ENCODE results near the gene LRWD1. TPM values are rescaled to one million over a fixed set of nuclear protein-coding genes. Genes with fewer than 3 reads are reported as not detected.
"Not testable (repeated sequence)": the region's sequence is repeated elsewhere in the genome, so short reads cannot be mapped to it uniquely, and the experiment has no call there.

Gene LRWD1
- total and polyA plus RNA-seq, 2 experiments from 2014 or later: 16.0 to 17.8 TPM

DNA sequence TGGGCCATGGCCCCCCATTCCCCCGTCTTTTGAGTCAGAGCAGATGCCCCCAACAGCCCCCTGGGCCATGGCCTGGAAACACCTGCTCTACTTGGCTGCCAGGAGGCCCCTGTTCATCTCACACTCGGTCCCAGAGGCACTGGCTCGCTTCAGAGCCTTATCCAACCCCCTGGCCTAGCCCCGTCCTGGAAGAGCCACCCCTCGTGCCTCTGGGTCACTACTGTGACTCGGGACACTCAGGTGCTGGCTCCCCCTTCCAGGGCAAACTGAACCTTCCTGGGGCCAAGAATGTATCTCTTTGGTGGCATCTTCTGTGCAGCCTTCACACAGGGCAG is 7.0 kb downstream of the LRWD1 start:
- H3K9me3 ChIP-seq (ENCODE audit: low read depth): no peaks in the 10 kb centered on the region
- no peaks in the 10 kb centered on the region for H3K36me3 ChIP-seq (replicated peaks; ENCODE audit: insufficient read depth, low read depth)
- H3K4me3 ChIP-seq: no peak overlapping the region
- H4K20me1 ChIP-seq (ENCODE audit: insufficient read depth, poor library complexity, severe bottlenecking): no peaks in the 10 kb centered on the region
- no peaks in the 10 kb centered on the region for H3K79me2 ChIP-seq
- no peak overlapping the region for H2AFZ ChIP-seq
- H3K4me2 ChIP-seq: no peak overlapping the region
- H3K4me1 ChIP-seq (ENCODE audit: insufficient read depth): no peaks in the 10 kb centered on the region
- no peak for DNase-seq (ENCODE audit: low spot score)
- no peaks in the 10 kb centered on the region for H3K27me3 ChIP-seq
- no peaks in the 10 kb centered on the region for H3K9me2 ChIP-seq (replicated peaks; ENCODE audit: insufficient read depth)
- WGBS (ENCODE audit: low lambda C conversion rate, missing lambda C conversion rate): 94% methylated on average over 4 of the region's 6 CpGs
- TF ChIP-seq, protein P1, sequence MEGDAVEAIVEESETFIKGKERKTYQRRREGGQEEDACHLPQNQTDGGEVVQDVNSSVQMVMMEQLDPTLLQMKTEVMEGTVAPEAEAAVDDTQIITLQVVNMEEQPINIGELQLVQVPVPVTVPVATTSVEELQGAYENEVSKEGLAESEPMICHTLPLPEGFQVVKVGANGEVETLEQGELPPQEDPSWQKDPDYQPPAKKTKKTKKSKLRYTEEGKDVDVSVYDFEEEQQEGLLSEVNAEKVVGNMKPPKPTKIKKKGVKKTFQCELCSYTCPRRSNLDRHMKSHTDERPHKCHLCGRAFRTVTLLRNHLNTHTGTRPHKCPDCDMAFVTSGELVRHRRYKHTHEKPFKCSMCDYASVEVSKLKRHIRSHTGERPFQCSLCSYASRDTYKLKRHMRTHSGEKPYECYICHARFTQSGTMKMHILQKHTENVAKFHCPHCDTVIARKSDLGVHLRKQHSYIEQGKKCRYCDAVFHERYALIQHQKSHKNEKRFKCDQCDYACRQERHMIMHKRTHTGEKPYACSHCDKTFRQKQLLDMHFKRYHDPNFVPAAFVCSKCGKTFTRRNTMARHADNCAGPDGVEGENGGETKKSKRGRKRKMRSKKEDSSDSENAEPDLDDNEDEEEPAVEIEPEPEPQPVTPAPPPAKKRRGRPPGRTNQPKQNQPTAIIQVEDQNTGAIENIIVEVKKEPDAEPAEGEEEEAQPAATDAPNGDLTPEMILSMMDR (IDR thresholded peaks at IDR 0.05; ENCODE audit: poor library complexity): no peak
- TF ChIP-seq EZH2phosphoT487 (IDR thresholded peaks at IDR 0.05; ENCODE audit: low read depth, severe bottlenecking, unreplicated experiment) (no peak), EZH2 (IDR thresholded peaks at IDR 0.05; ENCODE audit: borderline replicate concordance) (no peak)
- no peak overlapping the region for H3K27ac ChIP-seq

DNA sequence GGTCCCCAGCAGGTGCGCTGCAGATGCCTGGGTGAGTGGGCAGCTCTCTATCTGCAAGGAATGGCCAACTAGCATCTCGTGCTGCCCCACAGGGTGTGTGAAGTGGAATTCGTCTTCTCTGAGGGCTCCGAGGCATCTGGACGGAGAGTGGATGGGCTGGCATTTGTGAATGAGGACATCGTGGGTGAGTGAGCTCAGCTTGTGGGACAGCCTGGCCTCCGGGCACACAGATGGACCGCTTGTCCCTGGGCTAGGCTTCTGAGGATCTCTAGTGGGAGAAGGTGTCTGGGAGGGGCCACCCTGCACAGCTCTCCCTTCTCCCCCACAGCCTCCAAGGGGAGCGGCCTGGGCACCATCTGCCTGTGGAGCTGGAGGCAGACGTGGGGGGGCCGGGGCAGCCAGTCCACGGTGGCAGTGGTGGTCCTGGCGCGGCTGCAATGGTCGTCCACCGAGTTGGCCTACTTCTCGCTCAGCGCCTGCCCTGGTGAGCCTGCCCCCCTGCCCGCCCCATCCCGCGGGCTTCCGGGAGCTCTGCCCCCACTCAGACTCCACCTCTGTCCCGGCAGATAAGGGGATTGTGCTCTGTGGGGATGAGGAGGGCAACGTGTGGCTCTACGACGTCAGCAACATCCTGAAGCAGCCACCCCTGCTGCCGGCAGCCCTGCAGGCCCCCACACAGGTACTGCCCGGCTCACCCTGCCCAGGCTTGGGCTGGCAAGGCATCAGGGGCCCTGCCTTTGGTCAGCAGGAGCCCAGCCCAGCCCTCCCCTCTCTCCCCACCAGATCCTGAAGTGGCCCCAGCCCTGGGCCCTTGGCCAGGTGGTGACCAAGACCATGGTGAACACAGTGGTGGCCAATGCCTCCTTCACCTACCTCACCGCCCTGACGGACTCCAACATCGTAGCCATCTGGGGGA is 7.6 kb downstream of the LRWD1 start:
- no peaks in the 10 kb centered on the region for H3K4me1 ChIP-seq (ENCODE audit: insufficient read depth)
- no peaks in the 10 kb centered on the region for H3K79me2 ChIP-seq
- H3K9me3 ChIP-seq (ENCODE audit: low read depth): no peaks in the 10 kb centered on the region
- no peak overlapping the region for H2AFZ ChIP-seq
- H3K4me3 ChIP-seq: no peak overlapping the region
- TF ChIP-seq, protein P1 (IDR thresholded peaks at IDR 0.05; ENCODE audit: poor library complexity): no peak
- no peak for TF ChIP-seq EZH2phosphoT487 (IDR thresholded peaks at IDR 0.05; ENCODE audit: low read depth, severe bottlenecking, unreplicated experiment)
- TF ChIP-seq EZH2 (IDR thresholded peaks at IDR 0.05; ENCODE audit: borderline replicate concordance): no peak
- H3K27me3 ChIP-seq: no peaks in the 10 kb centered on the region
- H3K4me2 ChIP-seq: no peak overlapping the region
- no peaks in the 10 kb centered on the region for H3K36me3 ChIP-seq (replicated peaks; ENCODE audit: insufficient read depth, low read depth)
- DNase-seq (ENCODE audit: low spot score): no peak
- 89% methylated on average over 26 of the region's 31 CpGs for WGBS (ENCODE audit: low lambda C conversion rate, missing lambda C conversion rate)
- H3K27ac ChIP-seq: no peak overlapping the region
- no peaks in the 10 kb centered on the region for H4K20me1 ChIP-seq (ENCODE audit: insufficient read depth, poor library complexity, severe bottlenecking)
- no peaks in the 10 kb centered on the region for H3K9me2 ChIP-seq (replicated peaks; ENCODE audit: insufficient read depth)

DNA sequence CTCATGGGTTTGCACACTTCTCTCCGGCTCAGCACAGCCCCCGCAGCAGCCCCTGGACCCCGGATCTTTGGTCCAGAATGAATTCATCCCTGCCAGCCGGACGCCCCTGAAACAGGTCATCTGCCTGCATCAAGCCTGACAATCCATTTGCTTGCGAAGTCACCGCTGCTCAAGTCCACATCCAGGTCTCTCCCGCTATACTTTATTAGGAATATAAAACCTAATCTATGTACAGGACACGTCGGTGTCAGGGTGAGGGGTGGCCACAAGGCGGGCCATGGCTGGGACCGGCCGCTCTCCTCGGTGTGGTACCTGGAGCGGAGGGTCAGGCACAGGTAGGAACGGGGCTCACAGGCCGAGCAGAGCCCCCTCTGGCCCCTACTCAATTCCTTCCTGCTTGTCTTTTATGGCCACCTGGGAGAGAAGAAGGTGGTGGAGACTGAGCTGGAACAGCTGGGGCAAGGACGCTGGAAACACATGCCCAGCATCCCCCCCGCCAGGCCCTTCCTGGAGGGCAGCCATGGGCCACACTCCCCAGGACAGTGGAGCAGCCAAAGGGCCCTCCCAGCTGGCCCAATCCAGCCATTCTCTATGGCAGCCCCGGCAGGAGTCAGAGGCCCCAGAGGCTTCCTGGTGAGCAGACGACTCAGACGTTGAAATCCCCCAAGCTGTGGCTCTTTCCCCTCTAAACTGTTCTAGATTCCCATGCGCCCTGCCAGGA is 8.6 kb downstream of the LRWD1 start:
- Histone ChIP-seq H3K4me1 (ENCODE audit: insufficient read depth) (no peaks in the 10 kb centered on the region), H3K4me3 (no peak overlapping the region), H3K36me3 (replicated peaks; ENCODE audit: insufficient read depth, low read depth) (no peaks in the 10 kb centered on the region), H4K20me1 (ENCODE audit: insufficient read depth, poor library complexity, severe bottlenecking) (no peaks in the 10 kb centered on the region), H2AFZ (no peak overlapping the region), H3K9me2 (replicated peaks; ENCODE audit: insufficient read depth) (no peaks in the 10 kb centered on the region), H3K4me2 (no peak overlapping the region), H3K27ac (no peak overlapping the region), H3K79me2 (no peaks in the 10 kb centered on the region), H3K27me3 (no peaks in the 10 kb centered on the region), H3K9me3 (ENCODE audit: low read depth) (no peaks in the 10 kb centered on the region)
- TF ChIP-seq EZH2phosphoT487 (IDR thresholded peaks at IDR 0.05; ENCODE audit: low read depth, severe bottlenecking, unreplicated experiment) (no peak), EZH2 (IDR thresholded peaks at IDR 0.05; ENCODE audit: borderline replicate concordance) (no peak)
- TF ChIP-seq, protein P1 (IDR thresholded peaks at IDR 0.05; ENCODE audit: poor library complexity): no peak
- DNase-seq (ENCODE audit: low spot score): peak; percentile 6
- WGBS (ENCODE audit: low lambda C conversion rate, missing lambda C conversion rate): 94% methylated on average over 23 of the region's 23 CpGs

DNA sequence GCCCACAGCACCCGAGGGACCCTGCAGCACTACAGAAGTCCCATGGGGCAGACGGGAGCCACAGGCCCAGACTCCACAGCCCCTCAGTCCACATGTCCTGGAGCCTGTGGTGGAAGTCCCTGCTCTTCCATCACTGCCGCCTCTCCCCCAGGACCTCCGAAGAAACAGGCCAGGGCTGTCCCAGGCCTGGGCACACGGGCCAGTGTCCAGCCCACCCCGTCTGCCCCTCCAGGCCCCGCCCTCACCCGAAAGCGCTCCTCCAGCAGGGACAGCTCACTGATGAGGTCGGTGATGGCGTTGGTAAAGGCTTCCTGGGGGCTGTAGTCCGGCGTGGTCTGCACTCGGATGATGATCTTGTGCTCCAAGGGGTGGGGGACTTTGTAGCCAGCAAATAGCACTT is 9.3 kb downstream of the LRWD1 start:
- H4K20me1 ChIP-seq (ENCODE audit: insufficient read depth, poor library complexity, severe bottlenecking); H3K36me3 ChIP-seq (replicated peaks; ENCODE audit: insufficient read depth, low read depth); H3K79me2 ChIP-seq; H3K4me3 ChIP-seq; H2AFZ ChIP-seq; DNase-seq (ENCODE audit: low spot score); H3K4me2 ChIP-seq; H3K4me1 ChIP-seq (ENCODE audit: insufficient read depth); H3K9me3 ChIP-seq (ENCODE audit: low read depth); H3K9me2 ChIP-seq (replicated peaks; ENCODE audit: insufficient read depth); H3K27me3 ChIP-seq; H3K27ac ChIP-seq: not testable (repeated sequence)
- WGBS (ENCODE audit: low lambda C conversion rate, missing lambda C conversion rate): 100% methylated on average over 6 of the region's 14 CpGs

DNA sequence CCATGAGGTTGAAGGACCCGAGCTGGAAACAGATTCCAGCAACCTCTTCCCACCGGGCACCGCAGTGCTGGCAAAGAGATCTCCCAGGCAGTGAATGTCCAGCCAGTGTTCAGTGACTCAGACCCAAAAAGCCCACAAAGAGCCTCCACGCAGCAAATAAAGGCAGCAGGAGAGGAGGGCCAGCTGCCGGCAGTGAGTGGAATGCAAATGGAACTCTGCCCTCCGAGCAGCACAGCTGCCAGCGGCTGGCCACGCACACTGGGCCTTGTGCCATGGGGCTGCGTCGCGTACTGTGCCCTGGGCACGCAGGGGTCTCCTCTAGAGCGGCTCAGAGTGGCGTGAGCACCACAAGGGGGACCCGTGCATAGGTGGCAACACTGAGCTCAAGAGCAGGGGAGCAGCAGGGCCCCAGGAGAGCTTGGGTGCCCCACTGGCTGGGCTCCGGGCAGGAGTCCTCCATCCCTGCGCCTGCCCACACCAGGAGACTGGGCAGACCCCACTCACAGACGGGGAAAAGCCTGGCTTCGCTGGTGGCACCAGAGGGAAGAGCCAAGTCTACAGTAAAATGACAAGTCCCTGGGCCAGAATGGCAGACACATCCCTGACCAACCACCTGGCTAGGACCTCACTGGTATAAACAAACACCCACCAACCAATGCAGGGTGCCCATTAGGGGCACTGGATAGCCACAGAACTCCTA is 10.1 kb downstream of the LRWD1 start:
- H3K4me3 ChIP-seq; H3K36me3 ChIP-seq (replicated peaks; ENCODE audit: insufficient read depth, low read depth); H3K4me1 ChIP-seq (ENCODE audit: insufficient read depth); H3K4me2 ChIP-seq; H3K27me3 ChIP-seq; H3K27ac ChIP-seq; H2AFZ ChIP-seq; DNase-seq (ENCODE audit: low spot score); H3K9me2 ChIP-seq (replicated peaks; ENCODE audit: insufficient read depth); H4K20me1 ChIP-seq (ENCODE audit: insufficient read depth, poor library complexity, severe bottlenecking); H3K9me3 ChIP-seq (ENCODE audit: low read depth); H3K79me2 ChIP-seq: not testable (repeated sequence)
- WGBS (ENCODE audit: low lambda C conversion rate, missing lambda C conversion rate): 90% methylated on average over 9 of the region's 19 CpGs
